Kidney (tissue), 14 donors: Measurements from ENCODE around the gene EPHB3. TPM values are rescaled to one million over a fixed set of nuclear protein-coding genes. Genes with fewer than 3 reads are reported as not detected.

ENCODE experiments used
- DNase-seq, 5 donors: peaks; one replicate each; pipeline ENCODE4 v3.0.0-alpha.2; 2013 to 2020
- FAIRE-seq: peaks from 2 replicates; lab custom pipeline; 2012; peaks lifted over from hg19 to GRCh38; lab: Jason Lieb, UNC
- H3K27ac ChIP-seq, 2 donors: one replicate each; pipeline ENCODE4 v1.7.0; 2013; ENCODE audit warnings: low read depth in 2 of 2, low read length in 2 of 2, inconsistent platforms in 1 of 2
- H3K27me3 ChIP-seq: one replicate; pipeline ENCODE4 v1.7.1; 2013; ENCODE audit warnings: low read length, inconsistent platforms; ENCODE audit not compliant: control insufficient read depth, insufficient read depth
- H3K36me3 ChIP-seq, 3 donors: one replicate each; pipeline versions ENCODE4 v1.7.0 to v1.7.1; 2013; ENCODE audit warnings: low read length in 3 of 3, control low read depth in 1 of 3, inconsistent platforms in 1 of 3; ENCODE audit not compliant: insufficient read depth in 3 of 3, control insufficient read depth in 2 of 3
- H3K4me1 ChIP-seq, 3 donors: one replicate each; pipeline versions ENCODE4 v1.7.0 to v1.7.1; 2013; ENCODE audit warnings: low read length in 3 of 3, inconsistent platforms in 1 of 3, low read depth in 1 of 3; ENCODE audit not compliant: control insufficient read depth in 2 of 3, insufficient read depth in 2 of 3
- H3K4me3 ChIP-seq, 3 donors: one replicate each; pipeline versions ENCODE4 v1.7.0 to v1.8.1; 2013; ENCODE audit warnings: low read length in 3 of 3, control low read depth in 1 of 3, inconsistent platforms in 1 of 3
- H3K9ac ChIP-seq, 3 donors: one replicate each; pipeline versions ENCODE4 v1.7.0 to v1.7.1; 2013; ENCODE audit warnings: low read length in 3 of 3, control low read depth in 1 of 3, inconsistent platforms in 1 of 3
- H3K9me3 ChIP-seq, 3 donors: one replicate each; pipeline versions ENCODE4 v1.7.0 to v1.7.1; 2013; ENCODE audit warnings: low read length in 3 of 3, control low read depth in 1 of 3, inconsistent platforms in 1 of 3; ENCODE audit not compliant: control insufficient read depth in 2 of 3, insufficient read depth in 1 of 3
- intact Hi-C: fragments of 100-400 bp; cut with DNase I; formaldehyde crosslinking; loops from one replicate; pipeline ENCODE4 v1.11.1; 2022
- polyA plus RNA-seq: library from polyadenylated mRNA; stranded (reverse); fragments of 350-450 nt; fragmentation: Illumina TruSeq; extraction: RNeasy Lipid Tissue Mini Kit (QIAGEN cat#74804); gene quantifications from one replicate; pipeline ENCODE4 v1.2.3, GENCODE V29; 2014; ENCODE audit warnings: low read depth, low replicate concordance; ENCODE audit not compliant: insufficient read depth
- total RNA-seq: library from RNA; stranded (reverse); fragmentation: NEBNext Ultra II Directional; extraction: Animal tissue kit (Norgen Biotek cat#: 25700); gene quantifications from one replicate; pipeline ENCODE4 v1.2.1, GENCODE V29; 2021
- TF ChIP-seq, protein P1 (sequence below): IDR thresholded peaks from 3 replicates; pipeline ENCODE4 v1.5.1; 2012; ENCODE audit warnings: mild to moderate bottlenecking, moderate library complexity, borderline replicate concordance; ENCODE audit not compliant: insufficient read depth; ENCODE audit errors: extremely low read depth
- donor health status: control.
- donor health status: control.
- donor health status: control.
- donor health status: control.
- donor health status: control.
- donor health status: DM: yes; HTN: yes; CAD: no.
- donor health status: Normal renal cell carcinoma (clear cell type).

EPHB3 gene
- total and polyA plus RNA-seq, 2 donors from 2014 or later = 1.4 to 3.8 TPM

DNA sequence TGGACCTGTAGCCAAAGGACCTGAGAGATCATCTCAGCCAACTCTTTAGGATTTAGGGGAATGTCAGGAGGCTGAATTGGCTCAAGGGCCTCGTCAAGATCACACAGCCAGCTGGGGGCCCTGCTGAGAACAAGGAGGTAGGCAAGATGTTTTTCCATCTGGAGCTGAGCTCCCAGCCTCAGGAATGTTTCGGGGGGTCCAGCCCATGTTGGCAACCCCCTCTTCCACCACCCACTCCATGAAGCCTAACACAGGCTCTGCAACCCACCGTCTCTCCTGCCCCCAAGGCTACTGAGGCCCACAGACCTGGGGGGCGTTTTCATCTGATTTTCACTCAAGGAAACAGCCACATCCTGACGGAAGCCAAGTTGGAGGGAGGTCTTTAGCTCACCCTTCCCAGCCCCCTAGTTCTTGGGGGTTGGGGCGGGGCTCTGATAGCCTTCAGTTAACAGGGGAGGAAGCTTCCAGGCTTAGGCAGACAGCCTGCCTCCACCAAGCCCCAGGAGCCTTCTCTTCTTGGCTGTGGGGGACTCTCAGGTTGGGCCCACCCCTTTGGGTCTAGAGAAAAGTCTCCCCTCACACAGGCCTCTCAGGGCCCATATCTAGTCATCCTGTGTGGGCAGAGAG lies 48.8 kb downstream of the EPHB3 start:
- H3K27ac ChIP-seq = no peak overlapping the region
- no peak for FAIRE-seq
- intact Hi-C loops = no loop called here

GRCh38 chr3:184611607-184612281 lies 50.2 kb downstream of the EPHB3 start:
- no peak overlapping the region for H3K27ac ChIP-seq
- DNase-seq (no peak), FAIRE-seq (no peak)
- intact Hi-C loops = no loop called here
- no peaks in the 10 kb centered on the region for H3K9me3 ChIP-seq
- no peaks in the 10 kb centered on the region for H3K27me3 ChIP-seq
- no peaks in the 10 kb centered on the region for H3K4me1 ChIP-seq
- no peak overlapping the region for H3K9ac ChIP-seq
- TF ChIP-seq, protein P1, sequence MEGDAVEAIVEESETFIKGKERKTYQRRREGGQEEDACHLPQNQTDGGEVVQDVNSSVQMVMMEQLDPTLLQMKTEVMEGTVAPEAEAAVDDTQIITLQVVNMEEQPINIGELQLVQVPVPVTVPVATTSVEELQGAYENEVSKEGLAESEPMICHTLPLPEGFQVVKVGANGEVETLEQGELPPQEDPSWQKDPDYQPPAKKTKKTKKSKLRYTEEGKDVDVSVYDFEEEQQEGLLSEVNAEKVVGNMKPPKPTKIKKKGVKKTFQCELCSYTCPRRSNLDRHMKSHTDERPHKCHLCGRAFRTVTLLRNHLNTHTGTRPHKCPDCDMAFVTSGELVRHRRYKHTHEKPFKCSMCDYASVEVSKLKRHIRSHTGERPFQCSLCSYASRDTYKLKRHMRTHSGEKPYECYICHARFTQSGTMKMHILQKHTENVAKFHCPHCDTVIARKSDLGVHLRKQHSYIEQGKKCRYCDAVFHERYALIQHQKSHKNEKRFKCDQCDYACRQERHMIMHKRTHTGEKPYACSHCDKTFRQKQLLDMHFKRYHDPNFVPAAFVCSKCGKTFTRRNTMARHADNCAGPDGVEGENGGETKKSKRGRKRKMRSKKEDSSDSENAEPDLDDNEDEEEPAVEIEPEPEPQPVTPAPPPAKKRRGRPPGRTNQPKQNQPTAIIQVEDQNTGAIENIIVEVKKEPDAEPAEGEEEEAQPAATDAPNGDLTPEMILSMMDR = no peak
- no peaks in the 10 kb centered on the region for H3K36me3 ChIP-seq
- H3K4me3 ChIP-seq = no peak overlapping the region

More for the DNA sequence above, 48.8 kb downstream of the EPHB3 start:
- H3K4me1 ChIP-seq = no peaks in the 10 kb centered on the region
- H3K27me3 ChIP-seq = no peaks in the 10 kb centered on the region
- DNase-seq = no peak
- TF ChIP-seq, protein P1 = no peak
- no peaks in the 10 kb centered on the region for H3K36me3 ChIP-seq
- H3K9ac ChIP-seq = no peak overlapping the region
- H3K9me3 ChIP-seq = no peaks in the 10 kb centered on the region
- H3K4me3 ChIP-seq = no peak overlapping the region

DNA sequence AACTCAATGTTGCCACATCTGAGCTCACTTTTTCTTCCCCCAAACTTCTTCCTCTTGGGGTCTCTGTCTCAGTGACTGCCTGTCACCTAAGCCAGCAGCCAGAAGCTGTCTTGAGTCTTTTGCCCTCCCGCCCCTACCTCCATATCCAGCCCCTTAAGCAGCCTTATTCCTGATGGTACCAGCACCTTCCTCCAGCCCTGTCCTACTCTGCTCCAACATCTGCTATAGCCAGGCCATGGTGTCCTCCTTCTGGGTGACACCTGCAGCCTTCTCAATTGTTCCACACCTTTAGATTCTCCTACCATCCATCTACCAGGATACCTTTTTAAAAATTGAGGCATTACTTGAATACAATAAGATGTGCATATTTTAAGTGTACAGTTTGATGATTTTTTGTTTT lies 53.8 kb downstream of the EPHB3 start:
- intact Hi-C loops = no loop called here
- DNase-seq (no peak), FAIRE-seq (no peak)
- H3K36me3 ChIP-seq = no peaks in the 10 kb centered on the region
- no peak overlapping the region for H3K9ac ChIP-seq
- H3K27me3 ChIP-seq = no peaks in the 10 kb centered on the region
- H3K9me3 ChIP-seq = no peaks in the 10 kb centered on the region
- H3K27ac ChIP-seq = no peak overlapping the region
- H3K4me1 ChIP-seq = peaks cover 0 to 2% (median 0%) of the 10 kb centered on the region in 3 donors
- no peak overlapping the region for H3K4me3 ChIP-seq
- TF ChIP-seq, protein P1 = no peak
